ENCODE measurements around the gene MAMDC4.
"Not testable (repeated sequence)": the region's sequence is repeated elsewhere in the genome, so short reads cannot be mapped to it uniquely, and the experiment has no call there.

Gene MAMDC4

GRCh38 chr9:136868644-136869043, 16.5 kb downstream of the MAMDC4 start:
- H3K79me2 ChIP-seq (ENCODE audit: insufficient read depth, low read length), result no peaks in the 10 kb centered on the region
- H3F3A ChIP-seq (ENCODE audit: insufficient read depth, low read length), result no peaks in the 10 kb centered on the region
- TF ChIP-seq EZH2 (IDR thresholded peaks at IDR 0.05; ENCODE audit: borderline replicate concordance, low read length), result no peak
- TF ChIP-seq, protein P1, sequence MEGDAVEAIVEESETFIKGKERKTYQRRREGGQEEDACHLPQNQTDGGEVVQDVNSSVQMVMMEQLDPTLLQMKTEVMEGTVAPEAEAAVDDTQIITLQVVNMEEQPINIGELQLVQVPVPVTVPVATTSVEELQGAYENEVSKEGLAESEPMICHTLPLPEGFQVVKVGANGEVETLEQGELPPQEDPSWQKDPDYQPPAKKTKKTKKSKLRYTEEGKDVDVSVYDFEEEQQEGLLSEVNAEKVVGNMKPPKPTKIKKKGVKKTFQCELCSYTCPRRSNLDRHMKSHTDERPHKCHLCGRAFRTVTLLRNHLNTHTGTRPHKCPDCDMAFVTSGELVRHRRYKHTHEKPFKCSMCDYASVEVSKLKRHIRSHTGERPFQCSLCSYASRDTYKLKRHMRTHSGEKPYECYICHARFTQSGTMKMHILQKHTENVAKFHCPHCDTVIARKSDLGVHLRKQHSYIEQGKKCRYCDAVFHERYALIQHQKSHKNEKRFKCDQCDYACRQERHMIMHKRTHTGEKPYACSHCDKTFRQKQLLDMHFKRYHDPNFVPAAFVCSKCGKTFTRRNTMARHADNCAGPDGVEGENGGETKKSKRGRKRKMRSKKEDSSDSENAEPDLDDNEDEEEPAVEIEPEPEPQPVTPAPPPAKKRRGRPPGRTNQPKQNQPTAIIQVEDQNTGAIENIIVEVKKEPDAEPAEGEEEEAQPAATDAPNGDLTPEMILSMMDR (IDR thresholded peaks at IDR 0.05; ENCODE audit: low read length), result no peak
- no peak overlapping the region for H3K27ac ChIP-seq (ENCODE audit: low read depth, low read length, poor library complexity, severe bottlenecking)
- peaks cover 12% of the 10 kb centered on the region for H3K9me3 ChIP-seq (ENCODE audit: low read length)
- no peaks in the 10 kb centered on the region for H3K9me2 ChIP-seq (ENCODE audit: low read depth, low read length)
- H3K36me3 ChIP-seq (ENCODE audit: insufficient read depth, low read length), result peaks cover 7% of the 10 kb centered on the region
- H3K27me3 ChIP-seq (ENCODE audit: insufficient read depth, low read length), result no peaks in the 10 kb centered on the region
- no peak overlapping the region for H2AFZ ChIP-seq (ENCODE audit: low read length)
- H4K20me1 ChIP-seq (ENCODE audit: insufficient read depth, low read length), result no peaks in the 10 kb centered on the region
- peaks cover 15% of the 10 kb centered on the region for H3K4me1 ChIP-seq (ENCODE audit: insufficient read depth, low read length, severe bottlenecking)
- no peak overlapping the region for H3K4me3 ChIP-seq (ENCODE audit: low read depth, low read length, poor library complexity, severe bottlenecking)
- no peak overlapping the region for H3K4me2 ChIP-seq (ENCODE audit: low read length)
- H3K9ac ChIP-seq (ENCODE audit: low read length), result no peak overlapping the region

- H3K4me2 ChIP-seq (ENCODE audit: low read length); H3K36me3 ChIP-seq (ENCODE audit: insufficient read depth, low read length): not testable (repeated sequence)
- peaks cover 12% of the 10 kb centered on the region for H3K9me3 ChIP-seq (ENCODE audit: low read length)
Observed at GRCh38 chr9:136869611-136870010, 17.5 kb downstream of the MAMDC4 start.

GRCh38 chr9:136875155-136875554, 23.0 kb downstream of the MAMDC4 start:
- Histone ChIP-seq H3K36me3 (ENCODE audit: insufficient read depth, low read length) (no peaks in the 10 kb centered on the region), H3K4me3 (ENCODE audit: low read depth, low read length, poor library complexity, severe bottlenecking) (no peak overlapping the region), H3K9me3 (ENCODE audit: low read length) (peaks cover 7% of the 10 kb centered on the region; the same call in 1 of the 2 replicates), H3K9me2 (ENCODE audit: low read depth, low read length) (no peaks in the 10 kb centered on the region), H3F3A (ENCODE audit: insufficient read depth, low read length) (no peaks in the 10 kb centered on the region), H3K27ac (ENCODE audit: low read depth, low read length, poor library complexity, severe bottlenecking) (no peak overlapping the region), H3K27me3 (ENCODE audit: insufficient read depth, low read length) (0 out of 2 replicates have a peak, but pooled peaks cover 6% of the 10 kb centered on the region), H4K20me1 (ENCODE audit: insufficient read depth, low read length) (no peaks in the 10 kb centered on the region), H3K4me1 (ENCODE audit: insufficient read depth, low read length, severe bottlenecking) (no peaks in the 10 kb centered on the region), H3K79me2 (ENCODE audit: insufficient read depth, low read length) (no peaks in the 10 kb centered on the region), H3K9ac (ENCODE audit: low read length) (no peak overlapping the region), H3K4me2 (ENCODE audit: low read length) (no peak overlapping the region), H2AFZ (ENCODE audit: low read length) (no peak overlapping the region)
- no peak for TF ChIP-seq EZH2 (IDR thresholded peaks at IDR 0.05; ENCODE audit: borderline replicate concordance, low read length)
- TF ChIP-seq, protein P1 (IDR thresholded peaks at IDR 0.05; ENCODE audit: low read length), result no peak

More at GRCh38 chr9:136869611-136870010, 17.5 kb downstream of the MAMDC4 start:
- H4K20me1 ChIP-seq (ENCODE audit: insufficient read depth, low read length); H3K27ac ChIP-seq (ENCODE audit: low read depth, low read length, poor library complexity, severe bottlenecking); H3K9me2 ChIP-seq (ENCODE audit: low read depth, low read length); H3K27me3 ChIP-seq (ENCODE audit: insufficient read depth, low read length); H2AFZ ChIP-seq (ENCODE audit: low read length); H3K79me2 ChIP-seq (ENCODE audit: insufficient read depth, low read length); H3F3A ChIP-seq (ENCODE audit: insufficient read depth, low read length); H3K4me3 ChIP-seq (ENCODE audit: low read depth, low read length, poor library complexity, severe bottlenecking); H3K9ac ChIP-seq (ENCODE audit: low read length): not testable (repeated sequence)
- H3K4me1 ChIP-seq (ENCODE audit: insufficient read depth, low read length, severe bottlenecking), result peaks cover 15% of the 10 kb centered on the region

DNA sequence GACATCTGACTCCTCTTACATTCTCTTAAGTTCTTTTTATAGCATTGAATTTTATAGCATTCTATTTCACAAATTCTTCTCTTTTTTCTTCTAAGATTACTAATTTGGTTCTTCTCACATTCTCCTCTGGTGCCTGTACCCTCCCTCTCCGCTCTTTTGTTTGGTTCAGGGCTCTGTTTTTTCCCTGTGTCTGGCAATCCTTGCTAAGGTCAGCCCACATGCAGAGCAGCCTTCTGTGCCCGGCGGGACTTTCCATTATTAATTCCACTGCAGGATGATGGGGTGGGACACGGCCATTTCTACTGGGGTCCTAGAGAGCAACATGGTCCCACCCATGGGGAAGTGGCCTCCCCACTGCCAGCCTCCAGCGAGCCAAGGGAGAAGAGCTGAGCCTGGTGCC, 24.3 kb downstream of the MAMDC4 start:
- no peak overlapping the region for H3K4me3 ChIP-seq (ENCODE audit: low read depth, low read length, poor library complexity, severe bottlenecking)
- H3K79me2 ChIP-seq (ENCODE audit: insufficient read depth, low read length), result no peaks in the 10 kb centered on the region
- peaks cover 3% of the 10 kb centered on the region; the same call in 1 of the 2 replicates for H3K9me3 ChIP-seq (ENCODE audit: low read length)
- no peaks in the 10 kb centered on the region for H4K20me1 ChIP-seq (ENCODE audit: insufficient read depth, low read length)
- H2AFZ ChIP-seq (ENCODE audit: low read length), result no peak overlapping the region
- no peak overlapping the region for H3K9ac ChIP-seq (ENCODE audit: low read length)
- no peak overlapping the region for H3K27ac ChIP-seq (ENCODE audit: low read depth, low read length, poor library complexity, severe bottlenecking)
- 0 out of 2 replicates have a peak, but pooled peaks cover 6% of the 10 kb centered on the region for H3K27me3 ChIP-seq (ENCODE audit: insufficient read depth, low read length)
- no peaks in the 10 kb centered on the region for H3K9me2 ChIP-seq (ENCODE audit: low read depth, low read length)
- no peaks in the 10 kb centered on the region for H3F3A ChIP-seq (ENCODE audit: insufficient read depth, low read length)
- H3K4me2 ChIP-seq (ENCODE audit: low read length), result no peak overlapping the region
- H3K36me3 ChIP-seq (ENCODE audit: insufficient read depth, low read length), result no peaks in the 10 kb centered on the region
- no peak for TF ChIP-seq EZH2 (IDR thresholded peaks at IDR 0.05; ENCODE audit: borderline replicate concordance, low read length)
- TF ChIP-seq, protein P1 (IDR thresholded peaks at IDR 0.05; ENCODE audit: low read length), result no peak
- no peaks in the 10 kb centered on the region for H3K4me1 ChIP-seq (ENCODE audit: insufficient read depth, low read length, severe bottlenecking)

Data from OCI-LY1 (cell line).